ENCODE measurements around the gene SUDS3. TPM values are rescaled to one million over a fixed set of nuclear protein-coding genes. Genes with fewer than 3 reads are reported as not detected.
"Not testable (repeated sequence)": the region's sequence is repeated elsewhere in the genome, so short reads cannot be mapped to it uniquely, and the experiment has no call there.

Gene SUDS3
- total RNA-seq, 2 experiments from 2014 or later = 20.6 to 22.0 TPM

DNA sequence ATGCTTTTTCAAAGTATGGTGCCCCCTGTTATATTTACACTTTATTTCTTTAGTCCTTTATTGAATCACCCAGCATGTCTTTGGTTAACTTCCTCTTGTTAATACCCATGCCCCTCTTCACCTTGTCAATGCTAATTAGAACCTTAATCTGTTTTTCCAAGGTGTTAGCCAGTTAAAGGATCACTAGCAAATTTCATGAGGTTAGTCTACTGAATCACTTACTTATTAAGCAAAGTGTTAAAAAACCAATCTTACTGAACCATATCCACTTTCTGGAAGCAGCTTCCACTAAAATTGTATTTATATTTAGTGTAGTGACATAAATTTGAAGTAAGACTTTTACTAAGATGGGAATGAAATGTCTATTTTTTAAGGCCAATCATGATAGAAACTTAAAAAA lies 31.5 kb upstream of the SUDS3 start:
- Mint-ChIP-seq H3K4me3 (no peak overlapping the region), H3K27ac (no peak overlapping the region), H3K36me3 (peaks cover under 1% of the 10 kb centered on the region), H3K4me1 (ENCODE audit: low read depth) (peaks cover 31% of the 10 kb centered on the region), H3K27me3 (no peaks in the 10 kb centered on the region), H3K9me3 (no peaks in the 10 kb centered on the region)
- DNase-seq = no peak
- ChIA-PET CTCF (no interaction called here), POLR2A (no interaction called here)
- intact Hi-C loops (cut with micrococcal nuclease) = no loop called here

DNA sequence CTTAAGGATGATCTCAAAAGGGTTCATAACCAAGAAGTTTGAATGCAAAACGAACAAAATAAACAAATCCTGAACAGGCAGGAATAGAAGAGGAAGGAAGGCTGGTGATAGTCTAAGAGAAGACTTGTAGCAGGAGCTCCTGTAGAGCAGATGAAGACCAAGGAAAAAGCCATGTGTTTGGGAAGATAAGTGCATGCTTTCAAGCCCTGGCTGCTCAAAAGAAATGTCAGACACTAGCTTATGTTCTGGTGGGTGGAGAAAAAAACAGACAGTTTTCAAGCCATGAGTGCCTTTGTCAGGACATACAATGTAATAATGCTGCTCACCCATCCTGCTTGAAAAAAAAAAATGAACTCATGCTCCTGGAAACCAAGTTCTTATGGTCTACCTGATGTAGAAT lies 31.0 kb upstream of the SUDS3 start:
- CTCF ChIA-PET = interaction anchor here (2.0 kb wide), 1 partner anchor 164 kb away, joined by 4 read pairs; no protein-coding TSS in a partner anchor
- intact Hi-C loops (cut with micrococcal nuclease) = no loop called here

DNA sequence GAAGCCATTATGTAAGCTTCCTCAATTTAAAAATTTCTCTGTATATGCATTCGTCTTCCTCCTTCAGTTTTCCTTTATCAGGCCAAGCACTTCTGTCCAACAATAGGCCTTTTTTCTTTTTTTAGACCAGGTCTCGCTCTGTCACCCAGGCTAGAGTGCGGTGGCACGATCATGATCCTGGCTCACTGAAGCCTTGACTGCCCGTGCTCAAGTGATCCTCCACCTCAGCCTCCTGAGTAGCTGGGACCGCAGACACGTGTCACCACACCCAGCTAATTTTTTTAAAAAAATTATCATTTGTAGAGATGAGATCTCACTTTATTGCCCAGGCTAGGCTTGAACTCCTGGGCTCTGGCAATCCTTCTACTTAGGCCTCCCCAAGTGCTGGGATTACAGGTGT lies 29.5 kb upstream of the SUDS3 start:
- no peak for DNase-seq
- Mint-ChIP-seq H3K4me1 (ENCODE audit: low read depth) (peaks cover 30% of the 10 kb centered on the region), H3K9me3 (no peaks in the 10 kb centered on the region), H3K27ac (no peak overlapping the region), H3K36me3 (no peaks in the 10 kb centered on the region), H3K27me3 (no peaks in the 10 kb centered on the region), H3K4me3 (no peak overlapping the region)
- POLR2A ChIA-PET = no interaction called here
- intact Hi-C loops (cut with micrococcal nuclease) = no loop called here
- CTCF ChIA-PET = interaction anchor here (1.8 to 2.0 kb wide), 2 partner anchors 29 to 165 kb away, joined by 4 to 5 read pairs; partner anchors contain the start of gene SUDS3

More for the DNA sequence above, 31.0 kb upstream of the SUDS3 start:
- POLR2A ChIA-PET = no interaction called here
- Mint-ChIP-seq H3K27me3 (no peaks in the 10 kb centered on the region), H3K9me3 (no peaks in the 10 kb centered on the region), H3K27ac (no peak overlapping the region), H3K4me1 (ENCODE audit: low read depth) (peaks cover 30% of the 10 kb centered on the region), H3K36me3 (no peaks in the 10 kb centered on the region), H3K4me3 (no peak overlapping the region)
- no peak for DNase-seq

DNA sequence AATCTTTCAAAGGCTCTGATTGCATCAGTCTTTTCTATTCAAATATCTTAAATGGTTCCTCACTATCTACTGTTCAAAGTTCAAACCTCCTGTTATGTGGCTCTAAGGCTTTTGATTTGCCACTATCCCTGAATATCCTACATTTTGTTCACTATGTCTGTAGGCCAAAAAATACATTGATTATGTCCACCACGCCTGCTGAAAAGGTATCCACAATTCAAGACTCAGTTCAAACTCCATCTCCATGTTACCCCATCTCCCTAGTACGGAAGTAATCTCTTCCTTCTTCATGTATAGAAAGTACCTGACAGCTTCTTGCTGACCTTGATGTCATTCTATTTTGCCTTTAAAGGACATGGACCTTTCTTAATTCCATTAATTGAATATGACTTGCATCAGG lies 28.4 kb upstream of the SUDS3 start:
- ChIA-PET POLR2A (interaction anchor here (0.7 kb wide), 1 partner anchor 19 kb away, joined by 3 read pairs; no protein-coding TSS in a partner anchor), CTCF (interaction anchor here (0.8 to 1.8 kb wide), 2 partner anchors 28 kb away, joined by 3 to 5 read pairs; partner anchors contain the start of gene SUDS3)
- Mint-ChIP-seq H3K27me3 (no peaks in the 10 kb centered on the region), H3K4me1 (ENCODE audit: low read depth) (peaks cover 28% of the 10 kb centered on the region), H3K27ac (no peak overlapping the region), H3K9me3 (no peaks in the 10 kb centered on the region), H3K4me3 (no peak overlapping the region), H3K36me3 (no peaks in the 10 kb centered on the region)
- intact Hi-C loops (cut with micrococcal nuclease) = no loop called here
- DNase-seq = no peak

DNA sequence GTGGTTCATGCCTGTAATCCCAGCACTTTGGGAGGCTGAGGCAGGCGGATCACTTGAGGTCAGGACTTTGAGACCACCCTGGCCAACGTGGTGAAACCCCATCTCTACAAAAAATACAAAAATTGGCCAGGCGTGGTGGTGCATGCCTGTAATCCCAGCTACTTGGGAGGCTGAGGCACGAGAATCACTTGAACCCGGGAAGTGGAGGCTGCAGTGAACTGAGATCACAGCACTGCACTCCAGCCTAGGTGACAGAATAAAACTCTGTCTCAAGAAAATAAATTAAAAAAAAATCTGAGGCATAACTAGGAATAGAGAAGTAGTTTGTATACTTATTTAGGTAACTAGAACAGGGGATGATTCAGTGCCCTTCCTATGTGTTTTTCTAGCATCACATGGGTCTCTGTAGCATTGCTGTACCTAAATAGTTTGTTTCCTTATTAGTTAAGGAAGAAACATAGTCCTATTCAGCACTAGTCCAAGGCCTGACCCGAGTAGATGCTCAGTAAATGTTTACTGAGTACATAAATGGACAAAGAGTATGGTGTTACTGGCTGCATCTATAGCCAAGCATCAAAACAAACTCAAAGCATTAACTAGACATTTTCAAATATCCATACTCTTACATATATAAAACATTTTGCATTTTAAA lies 25.3 kb upstream of the SUDS3 start:
- ChIA-PET POLR2A (no interaction called here), CTCF (no interaction called here)
- no peak overlapping the region for H3K4me3 Mint-ChIP-seq
- H3K4me1 Mint-ChIP-seq (ENCODE audit: low read depth) = peaks cover 40% of the 10 kb centered on the region
- peaks cover 5% of the 10 kb centered on the region for H3K9me3 Mint-ChIP-seq
- H3K36me3 Mint-ChIP-seq = peaks cover 12% of the 10 kb centered on the region
- intact Hi-C loops (cut with micrococcal nuclease) = no loop called here
- H3K27me3 Mint-ChIP-seq = no peaks in the 10 kb centered on the region
- no peak for DNase-seq
- H3K27ac Mint-ChIP-seq = no peak overlapping the region

DNA sequence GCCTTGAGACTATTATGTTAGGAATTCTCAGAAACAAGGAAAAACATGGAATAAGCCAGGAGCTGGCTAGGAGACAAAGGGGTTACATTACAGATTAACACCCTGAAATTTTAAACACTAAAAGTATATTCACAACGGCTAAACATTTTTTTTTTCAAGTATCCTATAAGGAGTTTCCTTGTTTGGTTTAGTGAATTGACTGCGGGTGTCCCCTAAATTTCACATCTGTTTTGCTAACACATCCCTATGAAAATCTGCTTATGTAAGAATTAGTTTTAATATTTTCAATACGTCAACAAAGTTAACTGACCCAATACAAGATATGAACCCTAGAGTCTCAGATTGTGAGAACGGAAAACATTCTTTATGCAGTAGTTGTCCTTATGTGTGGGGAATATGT lies 22.6 kb upstream of the SUDS3 start:
- peaks cover 12% of the 10 kb centered on the region for H3K36me3 Mint-ChIP-seq
- intact Hi-C loops (cut with micrococcal nuclease) = no loop called here
- H3K9me3 Mint-ChIP-seq = peaks cover 5% of the 10 kb centered on the region
- H3K4me1 Mint-ChIP-seq (ENCODE audit: low read depth) = peaks cover 46% of the 10 kb centered on the region
- ChIA-PET POLR2A (no interaction called here), CTCF (interaction anchor here (1.7 kb wide), 1 partner anchor 22 kb away, joined by 10 read pairs; the partner anchor contains the start of gene SUDS3)
- H3K27me3 Mint-ChIP-seq = no peaks in the 10 kb centered on the region
- DNase-seq = no peak
- H3K4me3 Mint-ChIP-seq = no peak overlapping the region
- H3K27ac Mint-ChIP-seq = no peak overlapping the region

DNA sequence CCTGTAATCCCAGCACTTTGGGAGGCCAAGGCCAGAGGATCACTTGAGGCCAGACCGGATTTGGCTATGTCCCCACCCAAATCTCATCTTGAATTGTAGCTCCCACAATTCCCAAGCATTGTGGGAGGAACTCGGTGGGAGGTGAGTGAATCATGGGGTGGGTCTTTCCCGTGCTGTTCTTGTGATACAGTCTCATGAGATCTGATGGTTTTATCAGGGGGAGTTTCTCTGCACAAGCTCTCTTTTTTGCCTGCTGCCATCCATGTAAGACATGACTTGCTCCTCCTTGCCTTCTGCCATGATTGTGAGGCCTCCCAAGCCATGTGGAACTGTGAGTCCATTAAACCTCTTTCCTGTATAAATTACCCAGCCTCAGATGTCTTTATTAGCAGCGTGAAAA lies 21.9 kb upstream of the SUDS3 start:
- H3K27me3 Mint-ChIP-seq; H3K9me3 Mint-ChIP-seq; DNase-seq; H3K27ac Mint-ChIP-seq; POLR2A ChIA-PET; H3K4me3 Mint-ChIP-seq; intact Hi-C loops (cut with micrococcal nuclease): not testable (repeated sequence)
- peaks cover 12% of the 10 kb centered on the region for H3K36me3 Mint-ChIP-seq
- peaks cover 46% of the 10 kb centered on the region for H3K4me1 Mint-ChIP-seq (ENCODE audit: low read depth)
- CTCF ChIA-PET = interaction anchor here (0.6 to 1.7 kb wide), 2 partner anchors 22 to 47 kb away, joined by 3 to 10 read pairs; partner anchors contain the start of gene SUDS3

DNA sequence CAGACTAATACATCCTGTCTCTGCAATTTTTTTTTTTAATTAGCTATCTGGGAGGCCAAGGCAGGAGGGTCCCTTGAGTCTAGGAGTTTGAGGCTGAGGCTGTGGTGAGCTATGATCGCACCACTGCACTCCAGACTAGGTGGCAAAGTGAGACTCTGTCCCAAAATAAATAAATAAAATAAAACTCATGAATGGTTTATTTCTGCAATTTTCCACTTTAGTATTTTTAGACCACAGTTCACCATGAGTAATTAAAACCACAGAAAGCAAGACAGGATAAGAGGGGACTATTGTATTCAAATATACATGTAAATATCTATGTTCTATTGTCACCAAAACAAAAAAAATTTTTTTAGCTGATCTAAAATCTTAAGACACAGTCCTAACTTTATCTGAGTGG lies 21.5 kb upstream of the SUDS3 start:
- no peak for DNase-seq
- CTCF ChIA-PET = interaction anchor here (0.6 to 5.0 kb wide), 3 partner anchors 21 to 47 kb away, joined by 3 to 94 read pairs (median 10); partner anchors contain the start of gene SUDS3
- intact Hi-C loops (cut with micrococcal nuclease) = loop anchor here (5.0 kb wide), 2 partner anchors 173 to 303 kb away; no protein-coding TSS in a partner anchor
- POLR2A ChIA-PET = no interaction called here
- H3K4me3 Mint-ChIP-seq = no peak overlapping the region
- H3K36me3 Mint-ChIP-seq = peaks cover 12% of the 10 kb centered on the region
- peaks cover 5% of the 10 kb centered on the region for H3K9me3 Mint-ChIP-seq
- peaks cover 50% of the 10 kb centered on the region for H3K4me1 Mint-ChIP-seq (ENCODE audit: low read depth)
- H3K27ac Mint-ChIP-seq = no peak overlapping the region
- H3K27me3 Mint-ChIP-seq = no peaks in the 10 kb centered on the region

DNA sequence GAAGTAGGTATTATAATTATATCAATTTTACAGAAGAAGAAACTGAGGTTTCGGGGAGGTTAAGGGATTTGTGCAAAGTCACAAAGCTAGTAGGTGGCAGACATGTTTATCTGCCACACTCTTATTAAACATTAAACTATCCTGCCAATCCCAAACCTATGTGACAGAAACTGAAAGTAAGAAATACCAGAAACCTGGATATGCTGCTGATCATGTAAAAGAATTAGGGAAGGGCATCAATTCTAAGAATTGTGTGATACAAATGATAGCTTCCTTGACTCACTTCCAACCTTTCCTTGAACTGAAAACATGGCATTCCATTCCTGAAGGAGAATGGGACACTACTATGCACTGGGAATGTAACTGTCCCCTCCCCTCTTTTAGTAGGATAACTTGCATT lies 20.5 kb upstream of the SUDS3 start:
- Mint-ChIP-seq H3K9me3 (peaks cover 5% of the 10 kb centered on the region), H3K4me1 (ENCODE audit: low read depth) (peaks cover 49% of the 10 kb centered on the region), H3K4me3 (no peak overlapping the region), H3K27me3 (no peaks in the 10 kb centered on the region), H3K36me3 (peaks cover 12% of the 10 kb centered on the region), H3K27ac (no peak overlapping the region)
- CTCF ChIA-PET = interaction anchor here (3.5 to 5.0 kb wide), 2 partner anchors 21 to 48 kb away, joined by 15 to 94 read pairs; partner anchors contain the start of gene SUDS3
- no peak for DNase-seq
- intact Hi-C loops (cut with micrococcal nuclease) = loop anchor here (5.0 kb wide), 2 partner anchors 174 to 304 kb away; no protein-coding TSS in a partner anchor
- POLR2A ChIA-PET = no interaction called here

DNA sequence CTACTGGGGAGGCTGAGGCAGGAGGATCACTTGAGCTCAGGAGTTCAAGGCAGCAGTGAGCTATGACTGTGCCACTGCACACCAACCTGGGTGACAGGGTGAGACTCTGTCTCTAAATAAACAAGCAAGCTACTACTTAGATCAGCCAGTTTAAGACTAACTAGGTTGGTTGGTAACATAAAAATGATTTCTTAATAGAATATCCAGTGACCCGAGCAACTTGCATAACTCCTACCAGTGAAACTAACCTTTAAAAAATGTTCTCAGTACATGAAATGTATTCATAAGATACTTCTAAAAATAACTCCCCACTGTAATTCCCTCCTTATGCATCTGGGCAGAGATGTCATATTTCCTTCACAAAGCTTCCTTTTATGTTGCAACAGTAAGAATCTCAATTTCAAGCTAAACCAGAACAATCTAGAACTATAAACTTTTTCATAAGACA lies 19.5 kb upstream of the SUDS3 start:
- Mint-ChIP-seq H3K4me1 (ENCODE audit: low read depth) (peaks cover 49% of the 10 kb centered on the region), H3K9me3 (peaks cover 5% of the 10 kb centered on the region), H3K4me3 (peak overlapping the region; percentile 90), H3K27me3 (no peaks in the 10 kb centered on the region), H3K36me3 (peaks cover 12% of the 10 kb centered on the region), H3K27ac (peak overlapping the region; percentile 90)
- ChIA-PET POLR2A (interaction anchor here (0.7 to 2.6 kb wide), 4 partner anchors 16 to 191 kb away, joined by 3 to 7 read pairs (median 4); partner anchors contain the start of genes SUDS3 and TAOK3), CTCF (interaction anchor here (0.6 to 5.0 kb wide), 11 partner anchors 8 to 183 kb away, joined by 3 to 94 read pairs (median 4); partner anchors contain the start of genes SUDS3 and TAOK3)
- intact Hi-C loops (cut with micrococcal nuclease) = loop anchor here (1.0 to 5.0 kb wide), 3 partner anchors 45 to 305 kb away; no protein-coding TSS in a partner anchor
- DNase-seq = peak; percentile 45

DNA sequence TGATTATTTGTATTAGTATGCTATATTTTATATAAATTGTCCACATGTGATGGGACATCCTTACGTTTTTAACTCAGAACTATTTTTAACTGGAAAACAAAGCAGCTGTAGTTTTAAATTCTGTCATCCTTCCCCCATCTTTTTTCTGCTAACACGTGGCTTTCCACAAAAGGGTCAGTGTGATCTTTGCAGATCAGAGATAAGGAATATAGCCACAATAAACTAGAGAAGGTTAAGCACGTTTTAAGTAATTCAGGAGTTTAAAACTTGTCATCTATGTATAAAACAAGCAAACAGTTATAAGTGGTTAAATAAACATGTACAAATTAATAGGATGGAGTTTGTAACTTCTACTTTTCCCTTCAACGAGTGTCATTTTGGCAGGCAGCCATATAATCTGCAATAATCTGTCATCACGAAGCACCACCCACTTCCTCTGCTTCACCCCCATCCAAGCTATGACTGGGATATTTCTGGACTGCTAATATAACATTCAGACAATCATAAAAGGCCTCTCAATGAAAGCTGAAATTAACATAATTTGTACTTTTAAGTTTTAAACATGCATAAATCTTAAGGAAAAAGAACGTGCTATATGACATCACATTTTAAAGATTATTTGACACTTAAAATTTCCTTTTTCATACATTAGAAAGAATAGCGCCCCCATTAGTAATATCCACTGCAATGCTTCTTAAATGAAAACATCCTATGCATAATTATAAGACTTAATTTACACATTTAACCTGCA lies 18.9 kb upstream of the SUDS3 start:
- intact Hi-C loops (cut with micrococcal nuclease) = loop anchor here (1.0 to 5.0 kb wide), 4 partner anchors 45 to 305 kb away; no protein-coding TSS in a partner anchor
- Mint-ChIP-seq H3K4me1 (ENCODE audit: low read depth) (peaks cover 49% of the 10 kb centered on the region), H3K9me3 (peaks cover 5% of the 10 kb centered on the region), H3K27ac (peak overlapping the region; percentile 90), H3K36me3 (peaks cover 12% of the 10 kb centered on the region), H3K27me3 (no peaks in the 10 kb centered on the region), H3K4me3 (peak overlapping the region; percentile 90)
- POLR2A ChIA-PET = interaction anchor here (0.5 to 2.6 kb wide), 5 partner anchors 15 to 192 kb away, joined by 3 to 7 read pairs (median 3); partner anchors contain the start of genes SUDS3 and TAOK3
- CTCF ChIA-PET = interaction anchor here (0.6 to 5.0 kb wide), 16 partner anchors 9 to 1471 kb away, joined by 3 to 94 read pairs (median 4); partner anchors contain the start of genes SUDS3 and TAOK3
- DNase-seq = peak; percentile 65

All from activated CD4-positive, alpha-beta memory T cell treated with anti-CD3 and anti-CD28 coated beads for 36 hours (primary cell).